G401 (cell line): ENCODE results near the gene BCAR3. TPM values are rescaled to one million over a fixed set of nuclear protein-coding genes. Genes with fewer than 3 reads are reported as not detected.

ENCODE experiments used
- DNase-seq: peaks from one replicate; pipeline ENCODE4 v3.0.0-alpha.2; 2015; ENCODE audit warnings: low spot score
- in situ Hi-C: cut with HindIII; loops from 2 replicates; pipeline ENCODE4 v1.10.0; 2016; ENCODE audit warnings: low sequenced_read_pairs, mixed read lengths
- total RNA-seq: library from RNA; depleted of rRNA; stranded (reverse); fragments of >200 nt; shearing (Covaris generic); gene quantifications from 2 replicates; pipeline ENCODE4 v1.2.3, GENCODE V29; 2014; rRNA removed

Gene BCAR3
- total RNA-seq, 1 experiment from 2014 or later = 3.3 TPM

DNA sequence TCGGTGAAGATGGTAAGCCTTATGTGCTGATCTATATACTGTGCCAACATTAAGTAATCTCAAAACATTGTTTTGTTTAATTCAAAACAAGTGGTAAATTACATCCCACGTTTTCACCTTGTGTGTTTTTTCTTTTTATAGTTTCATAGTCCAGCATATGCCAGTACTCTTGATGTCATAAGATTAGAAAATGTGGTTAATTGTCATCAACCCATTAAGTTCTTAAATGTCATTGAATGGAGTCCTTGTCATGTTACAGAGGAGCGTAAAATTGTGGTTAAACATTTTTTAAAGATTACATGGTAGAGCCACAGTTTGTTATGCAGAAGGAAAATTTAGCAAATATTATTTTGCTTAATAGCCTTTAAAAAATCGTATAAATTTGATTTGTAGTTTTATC lies 140.6 kb downstream of the BCAR3 start:
- in situ Hi-C loops = no loop called here
- no peak for DNase-seq

DNA sequence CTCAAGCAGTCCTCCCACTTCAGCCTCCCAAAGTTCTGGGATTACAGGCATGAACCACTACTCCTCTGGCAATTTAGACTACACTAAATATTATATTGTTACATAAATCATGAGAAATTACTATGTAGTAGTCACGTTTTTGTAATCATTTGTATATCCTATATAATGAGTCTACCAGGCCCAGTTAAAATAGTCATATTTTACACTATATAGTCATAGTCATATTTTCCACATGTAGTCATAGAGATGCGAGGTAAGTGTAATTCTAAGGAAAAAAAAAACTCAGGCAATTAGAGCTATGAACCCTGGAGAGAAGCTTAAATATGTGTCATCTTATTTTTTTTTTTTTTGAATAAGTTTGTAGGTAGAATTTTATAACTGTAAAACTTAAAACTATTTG lies 143.7 kb downstream of the BCAR3 start:
- in situ Hi-C loops = no loop called here
- DNase-seq = no peak

DNA sequence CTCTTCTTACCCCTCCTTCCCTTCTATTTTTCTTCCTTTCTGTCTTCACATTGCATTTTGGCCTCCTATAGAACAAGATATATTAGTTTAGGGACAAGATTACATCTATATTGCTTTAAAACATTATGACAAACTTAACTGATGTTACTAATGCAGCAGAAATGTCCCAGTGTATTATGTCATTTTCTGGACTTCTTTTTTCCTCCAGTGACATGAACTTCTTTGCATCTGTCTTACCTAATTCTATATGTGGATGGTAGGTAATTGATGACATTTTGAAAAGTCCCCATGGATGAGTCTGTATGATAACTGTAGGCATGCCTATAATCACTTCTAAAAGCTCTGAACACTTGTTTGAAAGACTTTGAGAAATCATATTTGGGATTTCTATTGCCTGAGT lies 144.2 kb downstream of the BCAR3 start:
- no peak for DNase-seq

DNA sequence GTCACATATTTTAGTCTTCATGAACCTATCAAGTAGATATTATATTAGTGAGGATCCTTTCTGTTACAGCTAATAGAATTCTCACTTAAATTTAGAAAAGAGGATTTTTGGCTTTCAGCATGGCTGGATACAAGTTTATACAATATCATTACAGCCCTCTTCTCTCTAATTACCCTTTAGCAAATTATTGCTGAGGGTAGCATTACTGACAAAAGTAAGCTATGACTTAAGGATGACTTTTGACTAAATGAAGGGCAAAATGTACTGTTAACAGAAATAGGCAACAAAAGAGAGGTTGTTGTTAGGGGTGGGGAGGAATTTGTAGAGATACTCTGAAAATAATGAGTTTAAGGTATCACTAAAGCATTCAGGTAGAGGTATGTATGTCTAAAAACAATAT lies 148.0 kb downstream of the BCAR3 start:
- DNase-seq = no peak
- in situ Hi-C loops = no loop called here

More for the DNA sequence above, 144.2 kb downstream of the BCAR3 start:
- in situ Hi-C loops = no loop called here

DNA sequence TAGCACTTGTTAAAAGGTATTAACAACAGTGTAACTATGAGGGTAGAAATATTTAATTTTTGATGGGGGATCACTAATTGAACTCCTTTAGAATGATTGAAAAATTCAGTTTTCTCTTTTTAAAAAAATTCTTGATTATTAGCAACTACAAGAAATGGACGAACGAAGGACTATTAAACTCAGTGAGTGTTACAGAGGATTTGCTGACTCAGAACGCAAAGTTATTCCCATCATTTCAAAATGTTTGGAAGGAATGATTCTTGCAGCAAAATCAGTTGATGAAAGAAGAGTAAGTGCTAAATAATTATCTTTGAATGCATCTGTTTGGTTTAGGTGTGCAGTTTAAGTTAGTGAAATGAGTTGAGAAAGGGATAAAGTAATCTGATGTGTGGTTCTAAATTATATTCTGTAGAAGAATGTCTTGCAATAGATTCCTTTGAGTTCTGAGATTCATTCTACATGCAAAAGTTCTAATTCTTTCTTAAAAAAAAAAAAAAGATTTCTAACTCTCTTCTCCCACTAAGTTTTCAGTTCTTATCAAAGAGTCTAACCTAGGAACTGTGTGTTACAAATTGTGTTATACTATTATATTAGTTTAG lies 148.8 kb downstream of the BCAR3 start:
- no peak for DNase-seq
- in situ Hi-C loops = no loop called here

DNA sequence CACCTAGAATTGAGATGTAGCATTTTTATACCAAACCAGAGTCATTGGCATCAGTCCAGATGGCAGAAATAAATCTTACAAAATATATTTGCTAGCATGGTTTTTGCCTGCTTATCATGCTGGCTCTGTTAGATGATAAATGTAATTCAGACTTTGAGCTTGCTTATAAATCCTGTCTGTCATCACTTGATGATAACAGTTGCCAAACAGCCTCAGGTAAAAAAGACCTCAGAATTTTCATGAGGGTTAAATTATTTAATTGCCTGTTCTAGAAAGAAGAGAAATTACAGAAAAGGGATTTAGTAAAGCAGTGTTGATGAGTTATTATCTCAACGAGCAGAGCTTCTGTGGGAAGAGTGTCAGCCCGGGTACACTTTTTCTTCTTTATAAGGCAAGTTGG lies 150.4 kb downstream of the BCAR3 start:
- no peak for DNase-seq
- in situ Hi-C loops = no loop called here

DNA sequence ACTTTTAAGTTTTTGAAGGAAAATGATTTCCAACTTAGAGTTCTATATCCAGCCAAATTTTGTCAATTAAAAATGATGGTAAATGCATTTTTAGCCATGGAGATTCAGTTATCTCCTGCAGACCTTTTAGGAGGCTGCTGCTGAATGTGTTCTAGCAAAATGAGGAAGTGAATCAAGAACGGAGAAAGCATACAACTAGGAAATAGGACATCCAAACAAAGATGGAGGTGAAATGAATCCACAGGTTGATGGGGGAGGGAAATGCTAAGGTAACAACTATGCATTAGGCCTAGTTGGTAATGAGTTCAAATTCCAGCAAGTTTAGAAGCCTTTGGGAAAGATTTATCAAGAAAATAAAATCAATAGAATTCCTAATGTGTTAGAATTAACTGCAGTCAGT lies 153.2 kb downstream of the BCAR3 start:
- in situ Hi-C loops = no loop called here
- DNase-seq = no peak

DNA sequence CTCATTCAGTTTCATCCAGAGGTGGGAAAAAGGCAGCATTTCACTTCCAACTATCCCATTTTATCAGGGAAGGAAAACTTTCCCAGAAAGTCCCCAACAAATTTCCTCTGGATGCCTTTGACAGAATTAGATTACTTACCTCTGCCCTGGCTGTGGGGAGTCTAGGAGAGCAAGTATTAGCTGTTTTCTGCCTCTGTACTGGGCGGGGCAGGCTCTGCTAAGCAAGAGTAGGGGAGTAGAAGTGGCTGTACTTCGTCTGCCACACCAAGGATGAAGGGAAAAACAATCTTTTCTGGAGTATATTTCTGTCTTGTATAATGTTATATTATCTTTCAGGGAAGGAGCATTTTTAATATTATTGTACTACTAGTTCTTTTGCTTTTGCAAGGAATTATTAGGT lies 155.2 kb downstream of the BCAR3 start:
- in situ Hi-C loops = no loop called here
- DNase-seq = no peak

DNA sequence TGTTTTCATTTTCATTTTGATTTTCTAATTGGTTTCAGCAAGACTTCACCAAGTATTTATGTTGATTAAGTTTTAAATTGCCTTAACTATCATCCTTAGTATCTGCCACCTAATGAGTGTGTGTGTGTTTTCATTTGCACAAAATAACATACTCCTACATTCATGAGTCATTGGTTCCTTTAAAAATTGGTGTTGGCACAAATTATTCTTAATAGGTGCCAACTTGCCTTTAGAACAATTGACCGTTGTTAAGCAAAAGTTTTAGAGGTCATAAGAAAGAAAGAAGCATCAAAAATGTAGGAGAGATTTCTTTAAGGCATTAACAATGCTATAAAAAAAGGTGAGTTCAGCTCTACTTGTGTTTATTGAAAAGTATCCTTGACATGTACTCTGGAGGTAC lies 156.2 kb downstream of the BCAR3 start:
- DNase-seq = no peak
- in situ Hi-C loops = no loop called here

DNA sequence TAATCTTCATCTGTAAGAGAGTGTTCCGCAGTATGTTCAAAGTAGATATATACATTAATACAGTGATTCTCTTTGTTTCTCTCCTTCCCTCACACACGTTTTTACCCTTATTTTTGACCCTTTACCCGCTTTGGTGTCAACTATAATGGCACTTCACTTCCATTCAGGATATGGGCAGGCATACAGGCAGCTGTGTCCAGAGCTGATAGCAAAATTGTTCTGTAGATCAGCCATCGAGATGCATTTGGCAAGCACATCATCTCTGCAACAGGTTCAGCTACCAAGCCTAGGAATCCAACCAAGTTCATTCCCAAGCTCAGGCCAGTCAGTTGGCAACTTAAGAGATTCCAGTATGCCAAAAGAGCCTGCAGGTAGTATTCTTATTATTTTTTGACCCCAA lies 158.9 kb downstream of the BCAR3 start:
- in situ Hi-C loops = no loop called here
- no peak for DNase-seq

DNA sequence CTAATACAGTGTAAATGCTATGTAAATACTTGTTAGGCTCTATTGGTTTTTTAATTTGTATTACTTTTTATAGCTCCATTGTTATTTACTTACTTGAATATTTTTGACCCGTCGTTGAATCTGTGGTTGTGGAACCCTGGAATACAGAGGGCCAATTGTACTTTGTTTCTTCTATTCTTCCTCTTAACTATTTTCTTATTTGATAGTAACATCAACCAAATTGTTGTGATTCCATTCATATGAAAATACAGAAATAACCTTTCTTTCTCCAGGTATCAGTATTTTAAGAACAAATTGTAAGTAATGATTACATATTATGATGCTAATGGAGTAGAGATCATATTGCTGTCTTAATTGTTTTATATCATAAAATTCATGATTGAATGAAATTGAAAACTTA lies 160.0 kb downstream of the BCAR3 start:
- no peak for DNase-seq
- in situ Hi-C loops = no loop called here

DNA sequence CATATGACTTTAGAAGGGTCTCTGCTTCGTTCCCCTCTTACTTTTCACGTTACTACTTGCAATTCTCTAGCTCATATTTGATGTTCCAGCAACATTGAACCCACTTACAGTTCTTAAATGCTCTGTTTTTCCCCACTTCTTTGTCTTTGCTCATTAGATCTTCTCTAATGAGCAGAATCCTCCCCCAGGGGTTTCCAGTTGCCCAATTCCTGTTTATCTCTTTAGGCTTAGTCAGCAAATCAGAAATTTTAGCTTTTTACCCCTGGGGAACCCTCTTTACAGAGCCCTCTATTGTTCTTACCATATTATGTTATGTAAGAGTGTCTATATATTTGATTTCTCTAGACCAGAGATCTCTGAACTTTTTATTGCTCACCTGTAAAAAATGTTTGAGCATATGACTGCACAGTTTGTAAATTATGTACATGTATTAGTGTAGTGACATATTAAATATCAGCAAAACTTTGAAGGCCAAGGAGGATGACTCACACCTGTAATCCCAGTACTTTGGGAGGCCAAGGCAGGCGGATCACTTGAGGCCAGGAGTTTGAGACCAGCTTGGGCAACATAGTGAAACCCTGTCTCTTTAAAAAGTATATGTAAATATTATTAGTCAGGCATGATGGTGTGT lies 162.3 kb downstream of the BCAR3 start:
- in situ Hi-C loops = no loop called here
- no peak for DNase-seq

DNA sequence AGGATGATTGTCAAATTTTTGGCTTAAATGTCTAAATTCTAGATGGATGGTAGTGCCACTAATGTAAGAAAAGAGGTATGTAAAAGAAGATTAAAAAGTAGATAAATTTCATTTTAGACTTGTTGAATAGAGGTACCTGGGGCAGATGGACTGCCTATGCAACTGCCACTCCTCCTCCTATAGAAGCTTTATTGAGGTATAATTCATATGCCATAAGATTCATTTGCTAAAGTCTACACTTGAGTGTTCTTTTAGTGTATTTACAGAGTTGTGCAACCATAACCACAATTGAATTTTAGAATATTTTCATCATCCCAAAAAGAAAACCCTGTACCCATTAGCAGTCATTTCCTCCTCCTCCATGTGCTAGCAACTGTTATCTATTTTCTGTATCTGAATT lies 163.1 kb downstream of the BCAR3 start:
- in situ Hi-C loops = no loop called here
- DNase-seq = no peak

DNA sequence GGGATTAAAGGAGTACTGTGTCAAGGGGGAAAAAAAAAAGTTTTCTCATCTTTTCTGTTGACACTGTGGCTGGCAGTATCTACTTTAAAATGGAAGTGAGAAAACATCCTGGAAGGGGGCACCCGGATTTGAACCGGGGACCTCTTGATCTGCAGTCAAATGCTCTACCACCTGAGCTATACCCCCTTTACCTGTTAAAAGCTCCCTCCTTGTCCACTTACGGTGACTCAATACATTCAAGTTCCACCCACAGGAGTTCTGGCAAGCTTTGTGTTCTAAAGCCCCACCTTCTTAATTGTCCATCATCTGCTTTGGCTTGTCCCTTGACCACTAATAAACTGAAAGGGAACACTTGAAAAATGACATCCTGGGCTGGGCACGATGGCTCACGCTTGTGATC lies 165.5 kb downstream of the BCAR3 start:
- DNase-seq = no peak
- in situ Hi-C loops = no loop called here

Other genes with a start within 250 kb of the BCAR3 start
- 5.6 and 9.2 TPM in 2 replicates for gene FNBP1L, start 233.7 kb downstream of the BCAR3 start, total RNA-seq
- 16.7 and 24.8 TPM in 2 replicates for gene DNTTIP2, start 197.4 kb upstream of the BCAR3 start, total RNA-seq
- 15.6 and 33.7 TPM in 2 replicates for gene GCLM, start 227.6 kb upstream of the BCAR3 start, total RNA-seq